Thyroid gland (tissue), 4 donors: ENCODE results near the gene PCNX1.

Experiments used
- CTCF ChIP-seq, 6 experiments: fragments of 200-600 bp in 3 of 6; fragments of 450-650 bp in 3 of 6; sonication (generic) in 3 of 6; IDR thresholded peaks; one replicate each; pipeline ENCODE4 v1.5.1; 2016 to 2019; ENCODE audit warnings: antibody characterized with exemption in 6 of 6, mild to moderate bottlenecking in 2 of 6, inconsistent platforms in 1 of 6, moderate library complexity in 1 of 6
- POLR2A ChIP-seq, 2 donors: fragments of 450-650 bp; IDR thresholded peaks; one replicate each; pipeline ENCODE4 v1.6.1; 2017; ENCODE audit warnings: antibody characterized with exemption in 2 of 2, mild to moderate bottlenecking in 2 of 2, moderate library complexity in 1 of 2

GRCh38 chr14:71012888-71013287, 105.6 kb downstream of the PCNX1 start:
- no peak for TF ChIP-seq CTCF (IDR thresholded peaks at IDR 0.05)
- TF ChIP-seq POLR2A (IDR thresholded peaks at IDR 0.05) = no peak
